Measurements from ENCODE around the gene SLC5A11.

SLC5A11 gene

DNA sequence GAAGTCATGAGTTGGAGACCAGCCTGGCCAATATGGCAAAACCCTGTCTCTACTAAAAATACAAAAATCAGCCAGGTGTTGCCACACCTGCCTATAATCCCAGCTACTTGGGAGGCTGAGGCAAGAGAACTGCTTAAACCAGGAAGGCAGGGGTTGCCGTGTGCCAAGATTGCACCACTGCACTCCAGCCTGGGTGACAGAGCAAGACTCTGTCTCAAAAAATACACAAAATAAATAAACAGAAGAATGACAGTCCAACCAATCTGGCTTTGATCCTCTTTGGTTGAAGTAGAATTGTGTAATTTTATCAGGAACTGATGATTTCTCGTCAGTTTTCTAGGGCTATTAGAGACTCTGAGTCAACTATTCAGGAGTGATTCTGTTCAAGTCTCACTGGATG is 79.4 kb downstream of the SLC5A11 start:
- no peak for DNase-seq

DNA sequence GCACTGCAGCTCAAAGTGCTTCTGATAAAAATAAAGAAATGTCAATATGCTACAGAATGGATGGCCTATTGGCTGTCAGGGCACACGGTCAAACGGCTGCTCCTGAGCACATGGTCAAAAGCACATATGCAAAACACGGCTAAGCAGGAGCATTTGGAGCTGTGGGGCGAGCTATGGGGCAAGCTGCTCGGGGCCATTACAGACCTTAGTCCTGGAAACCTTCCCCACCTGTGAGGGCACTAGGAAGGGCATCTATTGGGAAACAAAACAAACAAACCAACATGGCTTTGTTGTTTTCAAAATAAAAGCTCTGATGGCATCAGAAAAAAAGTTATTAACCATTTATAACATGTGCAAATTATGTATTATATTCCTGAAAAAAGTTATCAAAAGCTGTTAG is 83.6 kb downstream of the SLC5A11 start:
- DNase-seq: no peak

GRCh38 chr16:24930440-24930839 is 84.7 kb downstream of the SLC5A11 start:
- DNase-seq: no peak

GRCh38 chr16:24931091-24931490 is 85.3 kb downstream of the SLC5A11 start:
- DNase-seq: no peak

- DNase-seq: no peak
Observed at GRCh38 chr16:24935336-24935735, 89.6 kb downstream of the SLC5A11 start.

DNA sequence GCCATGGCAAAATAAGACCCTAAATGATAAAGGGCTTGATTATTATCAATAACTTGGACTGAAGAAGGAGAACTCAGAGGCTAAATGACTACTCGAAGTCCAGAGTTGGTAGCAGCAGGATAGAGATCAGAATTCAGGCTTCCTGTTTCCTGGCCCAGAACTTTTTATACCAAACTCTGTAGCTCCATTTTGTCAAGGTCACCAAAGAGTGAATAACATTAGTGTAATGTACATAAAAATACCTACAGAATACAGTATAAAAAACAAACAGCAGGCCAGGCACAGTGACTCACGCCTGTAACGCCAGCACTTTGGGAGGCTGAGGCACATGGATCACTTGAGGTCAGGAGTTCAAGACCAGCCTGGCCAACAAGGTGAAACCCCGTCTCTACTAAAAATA is 90.4 kb downstream of the SLC5A11 start:
- no peak for DNase-seq

DNA sequence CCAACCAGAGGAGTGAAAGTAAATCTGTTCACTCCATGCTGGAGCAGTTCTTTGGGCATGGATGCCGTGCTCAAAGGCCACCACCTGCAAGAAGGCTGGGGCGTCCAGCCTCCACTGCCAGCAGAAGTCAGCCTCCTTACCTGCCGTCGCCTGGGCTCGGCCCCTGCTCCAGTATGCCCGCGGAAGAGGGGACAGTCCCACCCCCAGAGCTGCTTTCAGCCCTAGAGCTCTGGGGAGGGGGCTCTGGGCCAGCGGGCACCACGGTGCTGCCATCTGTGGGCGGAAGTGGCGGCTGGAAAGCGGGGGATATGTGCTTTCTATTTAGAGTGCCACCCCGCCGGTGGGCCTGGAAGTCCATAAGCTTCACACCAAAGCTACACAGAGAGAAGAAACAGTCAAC is 93.5 kb downstream of the SLC5A11 start:
- DNase-seq: no peak

GRCh38 chr16:24939738-24940137 is 94.0 kb downstream of the SLC5A11 start:
- no peak for DNase-seq

DNA sequence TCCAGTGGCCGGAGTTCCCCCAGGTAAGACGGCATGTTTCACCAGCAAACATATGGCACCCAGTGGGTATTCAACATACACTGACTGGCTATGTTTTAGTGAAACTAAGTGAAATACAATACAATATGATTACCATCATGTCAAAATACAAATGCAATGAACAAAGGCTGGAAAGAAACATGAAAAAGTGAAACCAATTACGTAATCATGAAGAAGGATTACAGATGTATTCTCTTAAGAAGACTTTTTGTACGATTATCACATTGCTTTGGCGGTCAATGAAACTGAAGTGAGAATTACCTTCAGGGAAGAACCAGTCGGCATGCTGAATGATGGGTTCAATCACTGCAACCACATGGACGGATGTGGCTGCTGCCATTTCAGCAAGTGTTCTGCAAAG is 97.7 kb downstream of the SLC5A11 start:
- DNase-seq: no peak

DNA sequence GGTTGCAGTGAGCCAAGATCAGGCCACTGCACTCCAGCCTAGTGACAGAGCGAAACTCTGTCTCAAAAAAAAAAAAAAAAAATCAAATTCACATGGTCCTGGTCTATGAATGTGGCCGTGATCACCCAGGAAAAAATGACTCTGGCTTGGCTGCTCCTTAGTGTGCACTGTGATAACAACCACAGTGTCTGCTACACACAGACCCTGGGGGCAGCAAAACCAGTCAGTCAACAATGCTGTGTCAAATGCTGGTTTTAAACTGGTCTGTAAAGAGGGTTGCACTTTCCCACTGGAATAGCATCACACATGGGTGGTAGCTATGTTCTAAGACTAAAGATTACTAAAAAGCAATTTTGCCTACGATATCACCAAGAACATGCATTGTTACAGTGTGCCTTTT is 98.4 kb downstream of the SLC5A11 start:
- DNase-seq: no peak

DNA sequence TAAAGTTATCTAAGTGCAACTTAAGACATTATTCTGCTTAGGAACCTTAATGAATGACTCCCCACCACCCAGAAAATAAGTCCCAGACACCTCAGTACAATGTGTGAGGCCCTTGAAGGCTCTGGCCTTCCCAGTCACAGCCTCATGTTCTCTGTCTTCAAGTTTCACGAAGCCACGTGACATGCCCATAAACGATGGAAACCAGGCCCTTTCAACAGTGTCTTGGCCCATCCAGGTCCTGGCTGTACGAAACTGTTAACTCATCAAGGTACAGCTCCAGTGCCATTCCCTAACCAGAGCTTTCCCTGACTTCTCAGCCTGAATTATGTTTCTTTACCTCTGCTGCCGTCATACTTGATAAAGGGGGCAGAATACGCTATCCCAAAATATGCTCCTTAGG is 100.4 kb downstream of the SLC5A11 start:
- no peak for DNase-seq

DNA sequence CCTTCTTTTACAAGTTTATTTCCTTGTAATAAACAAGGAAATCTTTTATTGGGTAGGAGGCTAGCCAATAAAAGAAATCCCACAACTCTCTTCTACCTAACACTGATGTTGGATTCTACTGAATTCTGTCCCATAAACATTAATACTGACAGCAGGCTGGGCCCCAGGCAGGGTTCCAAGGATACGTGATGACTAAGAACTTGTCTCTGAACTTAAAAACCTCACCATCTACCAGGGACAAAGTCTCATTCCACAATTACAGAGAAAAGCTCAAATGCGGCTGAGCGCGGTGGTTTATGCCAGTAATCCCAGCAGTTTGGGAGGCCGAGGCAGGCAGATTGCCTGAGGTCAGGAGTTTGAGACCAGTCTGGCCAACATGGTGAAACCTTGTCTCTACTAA is 104.5 kb downstream of the SLC5A11 start:
- DNase-seq: no peak

DNA sequence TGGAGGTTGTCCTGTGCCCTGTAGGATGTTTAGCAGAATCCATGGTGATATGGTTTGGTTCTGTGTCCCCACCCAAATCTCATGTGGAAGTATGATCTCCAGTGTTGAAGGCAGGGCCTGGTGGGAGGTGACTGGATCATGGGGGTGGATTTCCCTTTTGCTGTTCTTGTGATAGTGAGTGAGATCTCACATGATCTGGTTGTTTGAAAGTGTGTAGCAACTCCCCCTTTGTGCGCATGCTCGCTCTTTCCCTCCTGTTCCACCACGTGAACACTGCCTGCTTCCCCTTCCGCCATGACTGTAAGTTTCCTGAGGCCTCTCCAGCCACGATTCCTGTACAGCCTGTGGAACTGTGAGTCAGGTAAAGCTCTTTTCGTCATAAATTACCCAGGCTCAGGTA is 107.5 kb downstream of the SLC5A11 start:
- DNase-seq: no peak

DNA sequence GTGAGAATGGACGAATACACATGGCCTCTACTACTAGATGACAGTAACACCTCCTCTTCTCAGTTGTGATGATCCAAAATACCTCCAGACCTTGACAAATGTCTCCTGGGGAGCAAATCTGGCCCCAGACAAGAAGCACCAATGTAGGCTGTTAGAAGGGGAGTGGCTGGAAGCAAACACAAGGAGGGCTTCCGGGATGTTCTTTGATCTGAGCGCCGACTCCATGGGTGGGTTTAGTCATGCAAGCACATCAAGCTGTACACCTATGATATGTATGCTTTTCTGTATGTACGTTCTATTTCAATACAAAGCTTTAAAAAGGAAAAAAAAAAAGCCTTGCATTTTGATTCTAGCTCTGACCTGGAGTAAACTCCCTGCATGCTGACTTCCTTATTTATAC is 108.0 kb downstream of the SLC5A11 start:
- DNase-seq: no peak

- DNase-seq: no peak
Observed at GRCh38 chr16:24954137-24954536, 108.4 kb downstream of the SLC5A11 start.

DNA sequence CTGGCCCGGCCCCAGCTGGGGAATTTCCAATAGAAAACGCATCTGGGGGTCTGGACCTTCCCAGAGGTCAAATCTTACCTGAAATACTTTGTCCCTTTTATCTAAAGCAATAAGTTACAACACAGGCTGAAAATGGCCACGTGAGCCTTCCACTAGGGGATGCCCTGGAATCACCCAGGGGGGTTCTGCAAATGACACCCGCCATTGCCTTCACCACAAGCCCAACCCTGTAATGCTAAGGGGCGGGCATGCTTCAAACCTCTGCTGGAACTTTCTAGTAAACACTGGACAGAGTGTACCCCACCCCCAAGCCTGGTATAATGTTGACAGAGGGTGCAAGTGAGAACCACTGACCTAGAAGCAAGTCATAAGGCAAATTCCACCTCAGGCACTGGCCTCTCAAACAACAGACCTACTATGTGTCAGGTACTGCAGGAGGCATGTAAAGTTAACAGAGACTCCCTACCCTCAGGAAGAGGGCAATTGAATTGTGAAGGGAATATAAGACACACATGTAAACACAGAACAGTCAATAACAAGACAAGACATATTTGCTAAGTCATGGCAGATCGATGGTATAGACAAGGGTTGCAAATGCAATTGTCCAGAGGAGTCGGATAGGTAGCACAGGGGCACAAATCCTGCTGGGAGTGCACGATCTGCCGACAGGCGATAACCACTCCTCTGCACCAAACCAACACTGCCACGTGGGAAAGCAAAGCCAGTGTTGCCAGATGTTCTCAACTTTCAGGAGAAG is 110.4 kb downstream of the SLC5A11 start:
- DNase-seq: no peak

DNA sequence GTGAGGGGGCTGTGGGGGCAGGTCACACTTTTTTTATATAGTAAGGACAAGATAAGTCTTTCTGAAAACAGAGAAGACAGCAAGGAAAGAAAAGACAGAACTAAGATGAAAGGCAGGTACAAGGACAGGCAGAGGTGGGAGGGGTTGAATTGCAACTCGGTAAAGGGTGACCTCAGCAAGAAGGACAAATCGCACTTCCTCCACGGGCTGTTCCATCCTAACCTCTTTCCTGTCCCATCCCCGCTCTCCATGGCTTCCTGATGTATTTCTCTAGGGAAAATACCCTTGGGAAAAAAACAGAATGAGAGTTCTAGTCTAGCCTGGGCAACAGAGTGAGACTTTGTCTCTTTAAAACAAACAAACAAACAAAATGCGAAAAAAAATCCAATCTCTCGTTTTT is 112.1 kb downstream of the SLC5A11 start:
- no peak for DNase-seq

Measured in activated naive CD4-positive, alpha-beta T cell (primary cell).